Measurements from ENCODE around the gene DMRT3. TPM values are rescaled to one million over a fixed set of nuclear protein-coding genes. Genes with fewer than 3 reads are reported as not detected.

The DMRT3 gene
- total and polyA plus RNA-seq, 2 of the 8 experiments (the other 6 are each of a cell fraction or from before 2014, with no cell fraction given): not detected

DNA sequence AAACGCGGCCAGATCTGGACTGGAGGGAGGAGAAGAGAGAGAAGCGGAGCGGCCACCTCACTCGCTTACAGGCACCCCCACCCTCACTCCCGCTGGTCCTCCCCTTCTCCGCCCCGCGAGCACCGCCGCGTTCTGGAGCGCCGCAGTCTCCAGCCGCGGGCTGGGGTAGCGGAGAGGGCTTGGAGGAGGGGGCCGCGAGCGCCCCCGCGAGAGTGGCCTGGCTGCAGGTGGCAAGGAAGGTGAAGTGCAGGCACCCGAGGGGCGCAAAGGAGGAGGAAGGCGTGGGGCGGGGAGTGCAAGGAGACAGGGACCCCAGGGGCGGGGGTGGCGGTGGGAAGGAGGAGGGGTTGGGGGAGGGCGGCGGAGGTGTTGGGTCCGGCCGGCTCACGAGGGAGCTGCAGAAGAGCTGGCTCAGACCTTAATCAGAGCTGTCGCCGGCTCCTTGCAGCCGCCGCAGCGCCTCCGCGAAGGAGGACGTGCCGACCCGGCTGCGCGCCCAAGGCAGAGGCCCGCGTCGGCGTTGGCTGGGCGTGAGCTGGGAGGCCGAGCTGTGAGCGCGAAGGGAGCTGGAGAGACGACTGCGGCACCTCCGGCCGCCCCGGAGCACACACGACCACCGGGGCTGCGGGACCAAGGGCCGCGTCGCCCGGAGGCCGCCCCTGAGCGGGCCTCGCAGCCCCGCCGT lies at the start of gene DMRT3 (continued):
- TF ChIP-seq YY1 (IDR thresholded peaks at IDR 0.05; ENCODE audit: low read depth, low read length) (no peak), BRCA1 (IDR thresholded peaks at IDR 0.05; ENCODE audit: low read depth, low read length) (no peak), POLR2A (IDR thresholded peaks at IDR 0.05; ENCODE audit: control extremely low read depth in 1 of 2, low read depth in 2 of 2, low read length in 2 of 2) (no peak), EGR1 (IDR thresholded peaks at IDR 0.05; ENCODE audit: borderline replicate concordance, low read depth, low read length) (0 out of 2 replicates have a peak, but pooled peaks have one; percentile 9), JUND (IDR thresholded peaks at IDR 0.05; ENCODE audit: low read length) (no peak), CEBPB (IDR thresholded peaks at IDR 0.05; ENCODE audit: low read depth, low read length) (no peak), CHD2 (IDR thresholded peaks at IDR 0.05; ENCODE audit: low read length) (no peak), HDAC2 (IDR thresholded peaks at IDR 0.05; ENCODE audit: borderline replicate concordance in 1 of 2, low read depth in 2 of 2, low read length in 2 of 2) (no peak), SIRT6 (IDR thresholded peaks at IDR 0.05; ENCODE audit: low read length) (no peak), SP2 (IDR thresholded peaks at IDR 0.05; ENCODE audit: low read length) (no peak), RBBP5 (IDR thresholded peaks at IDR 0.05; ENCODE audit: borderline replicate concordance, low read depth, low read length) (peak; percentile 60; the same call in 1 of the 2 replicates), FOSL1 (IDR thresholded peaks at IDR 0.05; ENCODE audit: insufficient read depth, low read depth, low read length) (no peak), RFX5 (IDR thresholded peaks at IDR 0.05; ENCODE audit: borderline replicate concordance, low read depth, low read length) (no peak), GABPA (IDR thresholded peaks at IDR 0.05; ENCODE audit: borderline replicate concordance, insufficient read depth, low read length) (no peak)
- TF ChIP-seq, protein P1, sequence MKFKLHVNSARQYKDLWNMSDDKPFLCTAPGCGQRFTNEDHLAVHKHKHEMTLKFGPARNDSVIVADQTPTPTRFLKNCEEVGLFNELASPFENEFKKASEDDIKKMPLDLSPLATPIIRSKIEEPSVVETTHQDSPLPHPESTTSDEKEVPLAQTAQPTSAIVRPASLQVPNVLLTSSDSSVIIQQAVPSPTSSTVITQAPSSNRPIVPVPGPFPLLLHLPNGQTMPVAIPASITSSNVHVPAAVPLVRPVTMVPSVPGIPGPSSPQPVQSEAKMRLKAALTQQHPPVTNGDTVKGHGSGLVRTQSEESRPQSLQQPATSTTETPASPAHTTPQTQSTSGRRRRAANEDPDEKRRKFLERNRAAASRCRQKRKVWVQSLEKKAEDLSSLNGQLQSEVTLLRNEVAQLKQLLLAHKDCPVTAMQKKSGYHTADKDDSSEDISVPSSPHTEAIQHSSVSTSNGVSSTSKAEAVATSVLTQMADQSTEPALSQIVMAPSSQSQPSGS (IDR thresholded peaks at IDR 0.05; ENCODE audit: low read length): no peak
- TF ChIP-seq, protein P2, sequence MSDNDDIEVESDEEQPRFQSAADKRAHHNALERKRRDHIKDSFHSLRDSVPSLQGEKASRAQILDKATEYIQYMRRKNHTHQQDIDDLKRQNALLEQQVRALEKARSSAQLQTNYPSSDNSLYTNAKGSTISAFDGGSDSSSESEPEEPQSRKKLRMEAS (IDR thresholded peaks at IDR 0.05): peak; percentile 18; the same call in 1 of the 2 replicates
